GM18526 (cell line): Measurements from ENCODE around the gene GTPBP3.

Experiments used
- POLR2A ChIP-seq: IDR thresholded peaks from 3 replicates; pipeline ENCODE4 v1.6.1; 2011; ENCODE audit not compliant: insufficient read length; ENCODE audit errors: extremely low read depth

The GTPBP3 gene

GRCh38 chr19:17336872-17337674 is at the start of gene GTPBP3:
GTPBP3 (plus strand) TSS chr19:17337553; CDS start chr19:17337612, 59 bp downstream.
- TF ChIP-seq POLR2A: peak; percentile 72

- no peak for TF ChIP-seq POLR2A
These were observed 47.9 kb upstream of the GTPBP3 start for GRCh38 chr19:17289489-17289888.

- TF ChIP-seq POLR2A: peak; percentile 59
These were observed 44.9 kb upstream of the GTPBP3 start for GRCh38 chr19:17292301-17293074.

- TF ChIP-seq POLR2A: no peak
These were observed 43.7 kb upstream of the GTPBP3 start for GRCh38 chr19:17293605-17294004.

- TF ChIP-seq POLR2A: no peak
These were observed 43.1 kb upstream of the GTPBP3 start for GRCh38 chr19:17294051-17294891.

GRCh38 chr19:17296273-17296672 is 41.1 kb upstream of the GTPBP3 start:
- TF ChIP-seq POLR2A: no peak

GRCh38 chr19:17296976-17297375 is 40.4 kb upstream of the GTPBP3 start:
- no peak for TF ChIP-seq POLR2A

GRCh38 chr19:17300992-17301619 is 36.2 kb upstream of the GTPBP3 start:
- no peak for TF ChIP-seq POLR2A

GRCh38 chr19:17302391-17303166 is 34.8 kb upstream of the GTPBP3 start:
- TF ChIP-seq POLR2A: no peak

GRCh38 chr19:17303167-17303939 is 34.0 kb upstream of the GTPBP3 start, which contains the start of gene ABHD8:
ABHD8 (minus strand) TSS chr19:17303425; CDS start chr19:17301616, 1,809 bp downstream.
- peak; percentile 32 for TF ChIP-seq POLR2A

GRCh38 chr19:17303940-17304267 is 33.4 kb upstream of the GTPBP3 start:
- no peak for TF ChIP-seq POLR2A

GRCh38 chr19:17304386-17305215 is 32.8 kb upstream of the GTPBP3 start:
- no peak for TF ChIP-seq POLR2A

GRCh38 chr19:17305216-17305516 is 32.2 kb upstream of the GTPBP3 start:
- TF ChIP-seq POLR2A: no peak
